RWPE2 (cell line): Measurements from ENCODE around the gene SIT1.
A peak's percentile ranks its signal among the peaks of the same experiment; 100 is the strongest.

Experiments used
- ATAC-seq: fragments of 200-7000 bp; cut with Tn5 transposase; 3 replicates; pipeline ENCODE4 v1.9.1; 2021; ENCODE audit warnings: low read depth
- DNase-seq: peaks from one replicate; pipeline ENCODE4 v3.0.0-alpha.2; 2020; ENCODE audit warnings: low spot score
- H3K27ac ChIP-seq: fragments of 450-650 bp; 2 replicates; pipeline ENCODE4 v1.5.1; 2017; ENCODE audit warnings: mild to moderate bottlenecking; ENCODE audit not compliant: poor library complexity, severe bottlenecking
- H3K27me3 ChIP-seq: fragments of 250-450 bp; sonication (Bioruptor Pico); 2 replicates; pipeline ENCODE4 v1.5.1; 2021; ENCODE audit warnings: mild to moderate bottlenecking, moderate library complexity; ENCODE audit not compliant: insufficient read depth, poor library complexity, severe bottlenecking
- H3K36me3 ChIP-seq: fragments of 250-450 bp; sonication (Bioruptor Pico); 2 replicates; pipeline ENCODE4 v1.5.1; 2020; ENCODE audit warnings: low read depth, mild to moderate bottlenecking, moderate library complexity
- H3K4me1 ChIP-seq: fragments of 250-450 bp; sonication (Bioruptor Pico); 2 replicates; pipeline ENCODE4 v1.5.1; 2021; ENCODE audit warnings: mild to moderate bottlenecking, moderate library complexity; ENCODE audit not compliant: insufficient read depth, poor library complexity, severe bottlenecking
- H3K4me3 ChIP-seq: fragments of 250-450 bp; sonication (Bioruptor Pico); 2 replicates; pipeline ENCODE4 v1.5.1; 2021; ENCODE audit warnings: mild to moderate bottlenecking, moderate library complexity; ENCODE audit not compliant: severe bottlenecking
- H3K9me3 ChIP-seq: fragments of 250-450 bp; sonication (Bioruptor Pico); 2 replicates; pipeline ENCODE4 v1.5.1; 2021; ENCODE audit warnings: mild to moderate bottlenecking, moderate library complexity; ENCODE audit not compliant: severe bottlenecking
- TF ChIP-seq, protein P1 (sequence below): fragments of 450-650 bp; IDR thresholded peaks from one replicate; pipeline ENCODE4 v1.5.1; 2017; ENCODE audit warnings: mild to moderate bottlenecking, moderate library complexity; ENCODE audit not compliant: poor library complexity, severe bottlenecking

SIT1 gene

GRCh38 chr9:35609820-35610163 lies 40.9 kb downstream of the SIT1 start:
- Histone ChIP-seq H3K9me3 (no peaks in the 10 kb centered on the region), H3K4me1 (no peaks in the 10 kb centered on the region), H3K27me3 (no peaks in the 10 kb centered on the region), H3K4me3 (no peak overlapping the region), H3K27ac (no peak overlapping the region), H3K36me3 (no peaks in the 10 kb centered on the region)
- TF ChIP-seq, protein P1, sequence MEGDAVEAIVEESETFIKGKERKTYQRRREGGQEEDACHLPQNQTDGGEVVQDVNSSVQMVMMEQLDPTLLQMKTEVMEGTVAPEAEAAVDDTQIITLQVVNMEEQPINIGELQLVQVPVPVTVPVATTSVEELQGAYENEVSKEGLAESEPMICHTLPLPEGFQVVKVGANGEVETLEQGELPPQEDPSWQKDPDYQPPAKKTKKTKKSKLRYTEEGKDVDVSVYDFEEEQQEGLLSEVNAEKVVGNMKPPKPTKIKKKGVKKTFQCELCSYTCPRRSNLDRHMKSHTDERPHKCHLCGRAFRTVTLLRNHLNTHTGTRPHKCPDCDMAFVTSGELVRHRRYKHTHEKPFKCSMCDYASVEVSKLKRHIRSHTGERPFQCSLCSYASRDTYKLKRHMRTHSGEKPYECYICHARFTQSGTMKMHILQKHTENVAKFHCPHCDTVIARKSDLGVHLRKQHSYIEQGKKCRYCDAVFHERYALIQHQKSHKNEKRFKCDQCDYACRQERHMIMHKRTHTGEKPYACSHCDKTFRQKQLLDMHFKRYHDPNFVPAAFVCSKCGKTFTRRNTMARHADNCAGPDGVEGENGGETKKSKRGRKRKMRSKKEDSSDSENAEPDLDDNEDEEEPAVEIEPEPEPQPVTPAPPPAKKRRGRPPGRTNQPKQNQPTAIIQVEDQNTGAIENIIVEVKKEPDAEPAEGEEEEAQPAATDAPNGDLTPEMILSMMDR: no peak
- no peak for DNase-seq
- ATAC-seq: no peak

DNA sequence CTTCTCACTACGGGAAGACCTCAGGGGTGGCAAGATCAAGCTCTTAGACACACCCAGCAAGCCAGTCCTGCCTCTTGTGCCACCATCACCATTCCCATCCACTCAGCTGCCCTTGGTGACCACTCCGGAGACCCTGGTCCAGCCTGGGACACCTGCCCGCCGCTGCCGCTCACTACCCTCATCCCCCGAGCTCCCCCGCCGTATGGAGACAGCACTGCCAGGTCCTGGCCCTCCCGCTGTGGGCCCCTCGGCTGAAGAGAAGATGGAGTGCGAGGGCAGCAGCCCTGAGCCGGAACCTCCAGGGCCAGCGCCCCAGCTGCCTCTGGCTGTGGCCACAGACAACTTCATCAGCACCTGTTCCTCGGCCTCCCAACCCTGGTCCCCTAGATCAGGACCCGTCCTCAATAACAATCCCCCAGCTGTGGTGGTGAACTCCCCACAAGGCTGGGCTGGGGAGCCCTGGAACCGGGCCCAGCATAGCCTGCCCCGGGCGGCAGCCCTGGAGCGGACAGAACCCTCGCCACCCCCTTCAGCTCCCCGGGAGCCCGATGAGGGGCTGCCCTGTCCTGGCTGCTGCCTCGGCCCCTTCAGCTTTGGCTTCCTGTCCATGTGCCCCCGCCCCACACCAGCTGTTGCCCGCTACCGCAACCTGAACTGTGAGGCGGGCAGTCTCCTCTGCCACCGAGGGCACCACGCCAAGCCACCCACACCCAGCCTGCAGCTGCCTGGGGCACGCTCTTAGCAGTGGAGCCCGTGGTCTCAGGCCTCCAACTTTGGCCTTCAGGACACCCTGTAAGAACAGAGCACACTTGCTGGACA lies 41.5 kb downstream of the SIT1 start:
- no peaks in the 10 kb centered on the region for H3K27me3 ChIP-seq
- no peaks in the 10 kb centered on the region for H3K36me3 ChIP-seq
- no peak overlapping the region for H3K27ac ChIP-seq
- ATAC-seq: no peak
- TF ChIP-seq, protein P1: no peak
- H3K4me3 ChIP-seq: no peak overlapping the region
- no peaks in the 10 kb centered on the region for H3K9me3 ChIP-seq
- H3K4me1 ChIP-seq: no peaks in the 10 kb centered on the region
- no peak for DNase-seq

- H3K4me3 ChIP-seq: no peak overlapping the region
- ATAC-seq (no peak), DNase-seq (no peak)
- H3K9me3 ChIP-seq: no peaks in the 10 kb centered on the region
- H3K27ac ChIP-seq: no peak overlapping the region
- H3K36me3 ChIP-seq: no peaks in the 10 kb centered on the region
- TF ChIP-seq, protein P1: no peak
- H3K27me3 ChIP-seq: no peaks in the 10 kb centered on the region
- peaks cover 2% of the 10 kb centered on the region for H3K4me1 ChIP-seq
These were observed 42.5 kb downstream of the SIT1 start for GRCh38 chr9:35608221-35608620.

GRCh38 chr9:35606726-35607125 lies 44.0 kb downstream of the SIT1 start:
- H3K4me3 ChIP-seq: no peak overlapping the region
- H3K36me3 ChIP-seq: no peaks in the 10 kb centered on the region
- H3K4me1 ChIP-seq: peaks cover 5% of the 10 kb centered on the region
- ATAC-seq: no peak
- H3K27ac ChIP-seq: no peak overlapping the region
- no peaks in the 10 kb centered on the region for H3K9me3 ChIP-seq
- DNase-seq: no peak
- TF ChIP-seq, protein P1: no peak
- H3K27me3 ChIP-seq: no peaks in the 10 kb centered on the region

- ATAC-seq (no peak), DNase-seq (no peak)
- no peaks in the 10 kb centered on the region for H3K27me3 ChIP-seq
- H3K27ac ChIP-seq: peak overlapping the region; percentile 67
- H3K4me3 ChIP-seq: peak overlapping the region; percentile 82
- H3K9me3 ChIP-seq: no peaks in the 10 kb centered on the region
- TF ChIP-seq, protein P1: no peak
- H3K4me1 ChIP-seq: peaks cover 5% of the 10 kb centered on the region
- no peaks in the 10 kb centered on the region for H3K36me3 ChIP-seq
These were observed 44.6 kb downstream of the SIT1 start for GRCh38 chr9:35606138-35606504.
